Limb (tissue), 2 donors: ENCODE results near the gene GZF1.

Experiments used
- DNase-seq, 2 donors: peaks; one replicate each; pipeline ENCODE4 v3.0.0-alpha.2; 2016; ENCODE audit errors: extremely low spot score in 2 of 2

GZF1 gene

DNA sequence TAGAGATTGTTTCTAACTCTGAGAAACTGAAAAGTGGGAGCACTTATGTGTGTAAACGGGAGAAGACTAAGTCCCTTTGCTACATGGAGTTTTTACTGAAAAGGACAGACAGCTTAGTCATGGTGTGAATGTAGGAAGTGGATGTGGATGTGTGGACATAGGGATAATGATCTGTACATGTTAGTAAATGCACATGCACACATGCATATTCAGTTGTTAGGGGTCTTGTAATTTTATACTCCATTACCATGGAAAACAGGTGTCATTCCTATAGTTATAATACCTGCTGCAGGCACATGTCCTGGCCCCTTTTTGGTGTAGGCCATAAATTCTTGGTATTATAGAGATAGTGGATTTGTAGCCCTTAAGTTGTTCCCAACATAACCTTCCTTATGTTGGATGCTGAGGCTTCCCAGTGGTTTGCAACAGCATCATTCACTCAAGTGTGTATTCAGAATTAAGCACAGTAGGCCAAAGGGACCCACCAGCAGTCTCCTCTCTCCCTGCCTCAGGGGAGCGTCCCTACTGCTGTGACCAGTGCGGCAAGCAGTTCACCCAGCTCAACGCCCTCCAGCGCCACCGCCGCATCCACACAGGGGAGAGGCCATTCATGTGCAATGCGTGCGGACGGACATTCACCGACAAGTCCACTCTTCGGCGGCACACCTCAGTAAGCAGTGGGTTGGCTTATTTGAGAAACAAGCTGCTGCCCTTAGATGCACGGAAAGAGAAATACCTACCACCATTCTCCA lies 7.3 kb downstream of the GZF1 start:
- no peak for DNase-seq

DNA sequence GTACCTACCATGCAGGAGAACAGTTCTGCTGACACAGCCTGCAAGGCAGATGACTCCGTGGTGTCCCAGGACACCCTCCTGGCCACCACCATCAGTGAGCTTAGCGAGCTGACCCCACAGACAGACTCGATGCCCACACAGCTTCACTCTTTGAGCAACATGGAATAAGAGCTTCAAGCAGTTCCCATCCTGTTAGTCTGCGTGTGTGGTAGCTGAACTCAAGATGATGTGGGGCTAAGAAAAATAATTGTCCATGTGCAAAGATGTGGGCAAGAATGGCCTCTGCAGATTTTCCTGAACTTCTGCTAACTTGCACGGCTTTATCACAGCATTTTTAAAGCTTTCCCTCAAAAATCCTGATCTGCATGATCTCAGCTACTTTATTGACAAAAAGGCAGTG lies 8.3 kb downstream of the GZF1 start:
- no peak for DNase-seq

DNA sequence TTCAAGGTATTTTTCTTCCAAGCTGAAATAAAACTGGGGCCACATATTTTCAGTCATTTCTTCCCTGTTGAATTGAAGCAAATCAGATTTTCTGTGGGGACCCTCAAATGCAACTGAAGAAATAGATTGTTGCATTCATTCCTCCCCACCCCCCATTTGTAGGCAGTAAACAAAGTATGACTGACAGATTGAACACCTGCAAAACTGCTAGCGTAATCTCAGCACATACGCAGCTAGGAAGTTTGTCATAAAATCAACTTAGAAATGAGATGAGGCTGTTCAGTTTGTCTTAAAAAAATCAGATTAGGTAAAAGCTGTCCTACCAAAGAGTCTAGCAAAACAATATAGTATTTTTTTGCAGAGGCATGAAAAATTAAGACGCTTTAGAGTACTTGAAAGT lies 8.9 kb downstream of the GZF1 start:
- no peak for DNase-seq

DNA sequence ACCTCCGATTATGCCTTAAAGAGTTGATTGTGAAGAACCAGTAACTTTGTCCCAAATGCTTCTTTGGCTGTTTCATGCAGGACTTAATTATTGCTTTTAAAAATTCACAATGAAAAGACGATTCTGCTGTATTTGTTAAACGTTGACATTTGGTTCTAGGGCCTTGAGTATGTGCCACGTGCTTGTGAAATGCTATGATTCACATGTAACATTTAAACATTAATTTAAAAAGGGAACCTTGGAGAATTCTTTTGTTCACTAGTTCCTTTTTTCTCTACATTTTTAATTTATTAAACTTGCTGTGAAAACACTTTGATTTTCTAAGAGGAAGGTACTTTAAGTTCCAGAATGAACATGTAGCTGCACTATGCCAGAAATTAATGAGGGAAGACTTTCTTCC lies 9.5 kb downstream of the GZF1 start:
- no peak for DNase-seq

DNA sequence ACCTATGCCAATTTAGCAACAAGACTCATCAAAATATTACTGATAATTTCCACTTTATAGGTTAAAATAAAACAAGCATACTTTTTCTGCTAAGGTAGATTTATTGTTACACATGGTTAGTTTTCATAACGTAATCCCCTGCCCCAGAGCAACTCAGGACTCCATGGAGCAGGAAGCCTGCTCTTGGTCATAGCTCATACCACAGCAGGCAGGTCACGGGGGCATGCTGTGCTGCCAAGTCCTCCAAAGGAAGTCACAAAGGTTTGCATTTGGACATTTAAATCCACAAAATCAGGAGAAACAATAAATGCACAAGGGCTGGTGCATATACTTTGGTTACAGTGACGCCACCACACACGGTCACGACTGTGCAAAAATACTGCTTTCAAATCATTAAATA lies 12.5 kb downstream of the GZF1 start:
- DNase-seq = no peak

DNA sequence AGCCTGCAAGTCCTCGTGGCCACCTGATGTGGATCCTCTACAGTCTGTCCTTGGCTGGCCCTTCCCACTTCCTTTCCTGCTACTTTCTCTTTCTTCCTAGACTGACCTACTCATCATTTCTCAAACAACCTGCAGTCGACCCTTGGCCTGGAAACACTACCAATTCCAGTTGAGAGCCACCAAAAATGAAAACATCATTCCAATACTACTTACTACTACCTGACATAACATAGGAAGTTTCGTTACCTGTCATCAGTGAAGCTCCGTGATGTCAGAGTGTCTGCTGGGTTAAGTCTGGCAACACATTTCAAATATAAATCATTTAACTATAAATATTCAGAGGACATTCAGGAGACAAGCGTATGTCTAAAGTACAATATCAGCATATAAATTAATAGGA lies 13.8 kb downstream of the GZF1 start:
- no peak for DNase-seq

DNA sequence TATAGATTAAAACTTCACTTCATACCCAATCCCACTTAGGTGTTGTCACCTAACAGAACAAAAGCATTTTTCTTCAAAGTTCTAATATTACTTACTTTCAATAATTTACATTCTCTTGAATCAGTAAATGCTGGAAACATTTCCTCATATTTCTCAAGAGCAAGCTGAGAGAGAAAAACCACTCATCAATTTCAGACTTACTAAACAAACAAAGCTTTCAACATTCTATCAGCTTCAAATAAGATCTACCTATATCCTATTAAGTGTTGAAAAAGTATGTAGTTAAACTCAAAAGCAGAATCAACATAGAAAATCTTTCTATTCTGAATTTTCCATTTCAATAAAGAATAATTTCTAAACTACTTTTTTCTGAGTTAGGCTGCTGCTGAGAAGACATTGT lies 17.8 kb downstream of the GZF1 start:
- no peak for DNase-seq

DNA sequence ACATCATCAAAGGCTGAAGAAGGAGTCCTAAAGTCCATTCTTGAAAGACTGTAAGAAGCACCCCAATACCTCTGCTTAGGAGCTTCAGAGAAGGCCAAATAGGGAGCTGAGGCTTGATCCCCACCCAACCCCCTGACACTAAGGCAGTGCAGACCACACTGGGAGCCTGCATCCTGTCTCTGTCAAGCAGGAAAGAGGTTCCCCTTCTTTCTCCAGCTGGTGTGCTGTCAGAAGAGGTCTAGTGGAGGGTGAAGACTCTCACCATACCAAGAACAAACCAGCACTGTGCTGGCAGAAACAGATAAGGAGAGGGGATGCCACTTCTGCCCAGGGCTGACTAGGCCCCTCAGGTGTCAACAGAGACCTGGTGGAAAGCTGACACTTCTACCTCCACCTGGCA lies 19.9 kb downstream of the GZF1 start:
- no peak for DNase-seq

DNA sequence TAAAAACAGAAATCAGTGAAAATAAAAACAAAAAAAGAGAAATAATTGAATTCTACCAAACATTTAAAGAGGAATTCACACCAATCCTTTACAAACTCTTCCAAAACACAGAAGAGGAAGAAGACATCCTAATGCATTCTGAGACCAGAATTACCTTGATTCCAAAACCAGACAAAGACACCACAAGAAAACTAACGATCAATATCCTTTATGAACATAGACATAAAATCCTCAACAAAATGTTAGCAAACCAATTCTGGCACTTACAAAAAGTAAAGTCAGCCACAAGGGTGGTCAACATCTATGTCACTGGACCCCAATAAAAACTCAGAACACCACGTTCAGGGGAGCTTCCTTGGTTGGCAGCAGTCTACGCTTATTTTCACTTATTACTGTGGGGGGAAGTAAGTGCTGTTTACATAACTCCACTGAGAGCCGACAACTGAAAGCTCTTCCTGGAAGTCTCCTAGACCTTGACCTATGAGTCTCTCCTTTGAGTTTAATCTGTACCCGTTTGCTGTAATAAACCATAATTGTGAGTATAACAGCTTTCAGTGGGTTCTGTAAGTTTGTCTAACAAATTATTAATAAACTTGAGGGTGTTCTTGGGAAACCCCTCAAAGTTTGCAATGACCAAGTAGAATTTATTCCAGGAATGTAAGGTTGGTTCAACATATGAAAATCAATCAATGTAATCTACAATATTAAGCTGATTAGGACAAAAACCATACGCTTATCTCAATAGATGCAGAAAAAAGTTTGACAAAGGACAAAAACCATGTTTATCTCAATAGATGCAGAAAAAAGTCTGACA lies 24.5 kb downstream of the GZF1 start:
- no peak for DNase-seq

DNA sequence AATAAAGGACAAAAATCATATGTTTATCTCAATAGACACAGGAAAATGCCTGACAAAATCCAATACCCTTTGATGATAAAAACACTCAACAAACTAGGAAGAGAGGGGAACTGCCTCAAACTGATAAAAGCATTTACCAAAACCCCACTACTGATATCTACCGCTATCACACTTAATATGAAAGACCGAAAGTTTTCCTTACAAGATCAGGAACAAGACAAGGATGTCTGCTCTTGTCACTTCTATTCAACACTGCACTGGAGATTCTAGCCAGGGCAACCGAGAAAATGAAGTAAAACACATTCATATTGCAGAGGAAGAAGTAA lies 25.1 kb downstream of the GZF1 start:
- no peak for DNase-seq

DNA sequence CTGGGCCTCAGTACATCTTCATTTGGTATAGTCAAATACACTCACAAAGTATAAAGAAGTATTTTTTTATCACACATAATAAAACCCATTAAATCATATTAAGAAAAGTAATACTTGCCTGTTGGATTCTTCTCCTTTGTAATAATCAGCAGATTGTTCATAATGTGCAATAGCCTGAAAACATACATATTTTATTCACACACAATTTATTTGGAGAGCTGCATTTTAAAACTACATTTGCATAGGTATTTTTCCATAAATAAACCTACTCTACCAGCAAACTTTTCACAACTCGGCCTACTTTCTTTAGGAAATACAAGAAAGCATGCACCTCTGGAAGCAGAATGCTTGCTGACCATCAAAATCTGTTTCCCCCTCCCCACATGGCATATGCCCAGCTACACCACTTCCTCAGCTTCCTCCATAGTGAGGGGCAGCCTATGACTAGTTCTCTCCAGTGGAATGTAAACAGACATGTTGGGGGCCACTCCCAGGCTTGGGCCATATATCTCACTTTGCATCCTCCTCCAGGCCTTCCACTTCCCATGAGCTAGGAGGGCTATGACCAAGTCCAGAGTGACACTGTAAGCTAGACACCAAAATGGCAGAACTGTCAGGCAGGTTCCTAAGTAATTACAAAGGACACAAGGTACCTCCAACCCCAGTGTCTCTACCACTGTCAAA lies 28.3 kb downstream of the GZF1 start:
- no peak for DNase-seq

DNA sequence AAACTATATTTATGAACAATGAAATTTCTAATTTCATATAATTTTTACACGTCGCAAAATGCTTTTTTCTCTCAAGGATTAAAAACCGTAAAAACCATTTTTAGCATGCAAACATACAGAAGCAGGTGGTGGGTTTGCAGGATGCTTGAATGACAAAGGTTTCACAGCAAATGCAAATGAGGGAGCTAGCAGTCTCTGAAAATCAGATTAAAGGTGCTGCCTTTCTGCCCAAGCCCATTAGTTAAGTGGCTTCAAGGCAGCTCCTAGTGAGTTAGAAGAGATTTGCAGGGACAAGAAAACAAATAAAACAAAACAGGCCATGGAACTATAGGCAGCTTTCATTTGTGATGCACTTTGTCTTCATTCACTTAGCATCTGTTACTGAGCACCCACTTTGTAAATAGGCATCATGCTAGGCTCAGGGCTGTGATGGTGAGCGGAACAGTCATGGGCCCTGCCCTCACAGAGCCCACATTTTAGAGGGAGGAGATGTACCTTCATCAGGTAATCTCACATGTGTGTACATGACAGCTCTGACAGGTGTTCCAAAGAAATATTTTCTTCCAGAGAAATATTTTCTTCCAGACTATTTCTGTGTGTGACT lies 29.8 kb downstream of the GZF1 start:
- no peak for DNase-seq

DNA sequence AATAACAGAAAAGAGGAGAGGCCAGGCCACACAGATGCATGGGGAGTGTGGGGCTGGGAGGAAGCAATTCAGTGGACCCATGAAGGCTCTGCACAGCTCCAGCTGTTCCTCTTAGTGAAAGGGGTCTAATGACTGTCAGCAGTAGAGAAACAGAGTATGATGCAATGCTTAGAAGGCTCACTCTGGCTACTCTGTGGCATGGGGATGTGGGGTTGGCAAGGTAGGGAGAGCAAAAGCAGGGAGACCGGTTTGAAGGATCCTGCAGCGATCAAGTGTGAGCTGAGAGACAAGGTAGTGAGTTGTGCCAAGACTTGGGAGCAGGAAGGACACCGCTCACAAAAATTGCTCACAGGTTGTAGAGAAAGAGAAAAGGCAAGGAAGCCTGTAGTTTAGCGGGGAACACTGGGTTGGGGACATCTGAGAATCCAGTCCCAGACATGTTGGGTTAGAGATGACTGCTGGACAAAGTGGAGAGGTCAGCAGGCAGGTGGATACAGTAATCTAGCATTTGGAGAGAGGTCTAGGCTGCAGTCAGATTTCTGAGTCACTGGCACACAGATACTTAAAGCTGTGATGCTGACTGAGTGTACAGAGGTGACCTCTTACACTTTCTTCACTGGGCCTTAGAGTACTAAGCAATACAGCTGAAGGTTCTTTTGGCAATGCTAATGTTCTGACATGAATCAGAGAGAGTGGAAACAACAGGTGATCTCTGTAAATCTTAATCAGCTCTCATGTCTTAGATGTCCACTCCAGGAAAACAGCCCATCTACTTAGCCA lies 32.2 kb downstream of the GZF1 start:
- no peak for DNase-seq

DNA sequence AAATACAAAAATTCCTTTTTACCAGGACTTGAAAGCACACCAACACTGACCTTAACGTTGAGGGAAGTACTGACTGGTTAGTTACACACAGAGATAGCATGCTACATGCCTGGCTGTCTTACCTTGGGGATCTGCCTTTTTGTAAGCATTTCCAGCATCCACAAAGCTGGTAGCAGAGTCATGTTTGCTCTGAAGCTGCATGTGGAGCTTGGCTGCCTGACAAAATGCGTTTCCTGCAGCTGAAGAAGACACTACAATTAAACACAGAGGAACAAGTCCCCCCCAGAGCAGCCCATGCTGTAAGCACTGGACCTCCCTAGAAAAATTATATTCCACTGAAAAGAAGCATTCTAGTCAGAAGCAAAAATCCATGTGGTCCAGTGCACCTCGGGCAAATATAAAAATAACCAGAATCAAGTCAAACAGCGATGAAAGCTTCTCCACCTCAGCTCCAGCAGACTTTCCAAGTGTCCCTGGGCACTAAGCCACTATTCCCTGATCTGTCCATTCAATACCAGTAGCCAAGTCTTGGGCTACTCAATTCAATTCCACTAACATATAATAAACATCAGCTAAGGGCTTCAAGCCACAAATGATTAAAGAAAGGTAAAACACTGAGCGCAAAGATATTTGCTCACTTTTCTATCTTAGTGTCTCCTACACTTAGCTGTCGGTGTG lies 35.1 kb downstream of the GZF1 start:
- DNase-seq = no peak

DNA sequence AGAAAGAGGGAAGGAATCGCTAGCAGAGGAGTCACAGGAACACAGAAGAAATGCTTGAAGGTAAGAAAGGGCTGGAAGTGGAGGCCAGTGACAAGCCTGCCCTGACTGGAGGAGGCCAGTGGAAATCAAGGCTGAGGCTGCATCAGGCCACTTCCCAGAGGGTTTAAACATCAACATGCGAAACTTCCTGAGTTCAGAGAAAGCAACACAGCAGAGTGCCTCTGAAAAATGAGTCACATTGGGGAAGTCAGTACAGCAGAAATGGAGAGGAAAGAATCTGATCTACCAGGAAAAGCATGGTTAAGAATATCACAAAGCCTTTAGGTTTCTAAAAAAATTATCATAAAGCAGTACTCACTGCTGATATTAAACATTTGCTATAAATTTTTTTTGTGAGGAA lies 36.0 kb downstream of the GZF1 start:
- no peak for DNase-seq

DNA sequence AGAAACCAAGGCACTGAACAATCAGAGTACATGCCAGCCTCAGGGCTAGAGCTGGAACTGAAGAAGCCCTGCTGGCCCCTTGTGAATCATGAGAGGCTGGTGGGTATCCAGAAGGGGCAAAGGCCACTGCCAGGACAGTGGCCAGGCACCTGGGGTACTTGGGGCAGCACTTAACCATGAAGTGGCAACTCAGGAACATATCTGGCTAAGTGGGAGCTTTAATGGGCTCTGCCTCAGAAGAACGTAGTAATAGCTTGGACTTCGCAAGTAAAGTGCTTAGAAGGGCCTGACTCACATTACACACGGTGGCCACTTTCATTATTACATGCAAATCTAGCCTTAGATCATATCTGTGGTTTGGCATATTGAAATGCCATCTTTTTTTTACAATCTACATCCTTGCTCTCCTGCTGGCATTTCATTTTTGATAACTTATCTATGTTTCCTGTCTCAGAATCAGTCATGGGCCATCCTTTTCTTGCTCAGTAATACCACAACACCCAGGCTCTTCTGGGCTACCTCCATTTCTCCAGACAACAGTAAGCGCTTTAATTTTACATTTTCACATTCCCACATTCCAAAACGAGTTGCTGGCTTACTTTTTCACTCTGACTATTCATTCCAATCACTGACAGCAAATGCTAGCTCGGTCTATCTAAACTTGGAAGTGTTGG lies 37.7 kb downstream of the GZF1 start:
- no peak for DNase-seq

DNA sequence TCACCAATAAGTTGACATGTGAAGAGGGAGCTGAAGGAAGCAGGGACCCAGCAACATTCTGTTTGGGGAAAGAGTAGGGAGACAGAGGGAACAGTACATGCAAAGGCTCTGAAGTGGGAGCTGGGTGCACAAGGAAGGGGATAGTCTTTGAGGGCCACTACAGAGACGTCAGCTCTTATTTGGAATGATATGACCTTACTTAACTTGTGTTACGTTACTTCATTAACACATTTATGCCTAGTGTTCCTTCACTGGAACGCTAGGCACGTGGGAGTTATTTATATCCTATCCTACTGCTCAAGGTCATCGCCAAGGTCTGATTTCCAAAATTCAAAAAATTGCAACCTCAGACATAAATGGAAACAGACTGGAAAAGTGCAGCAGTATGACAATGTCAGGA lies 39.1 kb downstream of the GZF1 start:
- DNase-seq = no peak

DNA sequence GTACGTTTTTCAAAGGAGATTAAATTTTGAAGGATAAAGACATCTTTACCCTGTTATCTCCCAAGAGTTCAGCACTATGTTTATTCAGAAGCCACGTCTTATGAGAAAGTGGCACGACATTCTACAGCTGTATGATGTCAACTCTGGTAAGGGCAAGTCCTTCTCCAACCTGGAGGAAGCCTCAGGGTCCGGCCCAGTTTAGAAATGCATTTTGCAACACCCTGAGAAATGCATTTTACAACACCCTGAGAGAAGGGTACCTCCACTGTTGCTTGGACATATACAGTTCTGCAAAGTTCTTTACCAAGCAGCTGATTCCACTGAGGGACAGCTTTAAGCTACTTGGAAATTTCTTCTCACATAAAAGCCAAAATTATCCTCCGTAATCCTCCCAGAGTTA lies 41.8 kb downstream of the GZF1 start:
- no peak for DNase-seq

DNA sequence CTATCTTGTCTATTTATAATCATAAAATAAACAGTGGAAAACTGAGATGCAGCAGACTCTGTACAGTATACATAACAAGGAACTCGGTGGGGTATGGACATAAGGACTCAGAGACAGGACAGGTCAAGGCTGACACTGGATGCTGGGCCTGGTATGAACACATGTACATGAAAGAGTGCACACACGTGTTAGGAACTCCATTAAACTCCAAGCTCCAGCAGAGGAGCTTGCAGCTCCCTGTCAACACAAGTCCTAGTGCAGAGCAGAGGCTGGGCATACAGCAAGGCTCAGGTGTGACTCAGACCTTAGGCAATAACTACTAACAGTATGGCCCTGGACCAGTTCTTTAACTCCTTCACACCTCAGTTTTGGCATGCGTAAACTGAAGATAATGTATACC lies 42.2 kb downstream of the GZF1 start:
- no peak for DNase-seq

DNA sequence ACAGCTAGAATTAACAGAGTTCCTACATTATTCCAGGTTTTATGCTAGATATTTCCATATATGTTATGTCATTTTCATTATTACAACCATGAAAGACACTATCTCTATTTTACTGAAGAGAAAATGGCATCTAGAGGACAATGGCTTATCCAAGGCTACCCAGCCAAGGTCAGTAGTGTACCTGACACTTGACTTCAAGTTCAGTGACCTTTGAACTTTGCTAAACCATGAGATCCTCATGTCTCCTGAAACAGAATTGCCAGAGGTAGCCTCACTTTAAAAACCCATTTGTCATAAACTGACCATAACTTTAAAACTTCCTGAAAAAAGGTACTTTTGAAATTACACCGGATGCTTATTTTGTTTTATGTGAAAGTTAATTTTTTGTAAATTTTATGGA lies 44.9 kb downstream of the GZF1 start:
- DNase-seq = no peak
